Measurements from ENCODE around the gene FBLN1. TPM values are rescaled to one million over a fixed set of nuclear protein-coding genes. Genes with fewer than 3 reads are reported as not detected.

The FBLN1 gene
- total RNA-seq, 2 donors from 2014 or later = 587 to 972 TPM

DNA sequence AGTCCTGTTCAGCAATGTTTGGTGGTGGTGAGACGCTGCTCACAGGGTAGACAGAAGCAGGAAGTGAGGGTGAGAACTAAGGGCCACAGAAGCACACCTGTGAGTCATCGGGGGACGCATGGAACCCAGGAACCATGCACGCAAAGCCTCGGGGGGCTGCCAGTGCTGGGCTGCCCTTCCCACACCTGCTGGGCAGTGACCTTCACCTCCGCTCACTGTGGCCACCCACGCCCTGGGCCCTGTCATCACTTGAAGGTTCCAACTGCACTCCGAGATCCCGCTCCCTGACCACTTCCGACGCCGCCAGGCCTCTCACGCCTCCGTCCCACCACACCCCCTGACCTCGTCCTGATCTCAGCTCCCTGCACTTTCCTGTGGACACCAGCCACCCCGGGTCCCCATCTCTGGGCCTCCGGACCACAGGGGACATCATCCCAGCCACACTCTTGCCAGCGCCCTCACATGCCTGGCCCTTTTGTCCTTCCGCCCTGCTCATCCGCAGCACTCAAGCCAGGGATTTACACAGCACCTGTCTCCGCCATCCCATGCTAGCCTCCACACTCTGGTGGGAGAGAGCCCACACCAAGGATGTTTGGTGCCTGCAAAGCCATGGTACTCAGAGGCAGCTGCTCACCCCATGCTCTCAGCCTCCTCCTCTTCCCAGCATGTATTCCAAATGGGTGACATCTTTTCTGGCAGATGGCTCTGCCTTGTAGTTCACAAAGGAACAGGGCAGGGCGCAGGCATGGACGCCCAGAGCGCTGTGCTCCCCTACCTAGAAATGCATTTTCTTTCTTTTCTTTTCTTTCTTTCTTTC, 145.8 kb downstream of the FBLN1 start:
- TF ChIP-seq, protein P1, sequence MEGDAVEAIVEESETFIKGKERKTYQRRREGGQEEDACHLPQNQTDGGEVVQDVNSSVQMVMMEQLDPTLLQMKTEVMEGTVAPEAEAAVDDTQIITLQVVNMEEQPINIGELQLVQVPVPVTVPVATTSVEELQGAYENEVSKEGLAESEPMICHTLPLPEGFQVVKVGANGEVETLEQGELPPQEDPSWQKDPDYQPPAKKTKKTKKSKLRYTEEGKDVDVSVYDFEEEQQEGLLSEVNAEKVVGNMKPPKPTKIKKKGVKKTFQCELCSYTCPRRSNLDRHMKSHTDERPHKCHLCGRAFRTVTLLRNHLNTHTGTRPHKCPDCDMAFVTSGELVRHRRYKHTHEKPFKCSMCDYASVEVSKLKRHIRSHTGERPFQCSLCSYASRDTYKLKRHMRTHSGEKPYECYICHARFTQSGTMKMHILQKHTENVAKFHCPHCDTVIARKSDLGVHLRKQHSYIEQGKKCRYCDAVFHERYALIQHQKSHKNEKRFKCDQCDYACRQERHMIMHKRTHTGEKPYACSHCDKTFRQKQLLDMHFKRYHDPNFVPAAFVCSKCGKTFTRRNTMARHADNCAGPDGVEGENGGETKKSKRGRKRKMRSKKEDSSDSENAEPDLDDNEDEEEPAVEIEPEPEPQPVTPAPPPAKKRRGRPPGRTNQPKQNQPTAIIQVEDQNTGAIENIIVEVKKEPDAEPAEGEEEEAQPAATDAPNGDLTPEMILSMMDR (IDR thresholded peaks at IDR 0.05) = no peak
- H3K4me1 ChIP-seq (ENCODE audit: control insufficient read depth in 1 of 2, low read depth in 2 of 2) = peaks cover 0 to 8% of the 10 kb centered on the region in 2 donors
- no peaks in the 10 kb centered on the region for H3K9me3 ChIP-seq
- ATAC-seq (ENCODE audit: insufficient number of reproducible peaks, low FRiP score, low read depth) = no peak
- DNase-seq (ENCODE audit: low spot score) = no peak
- H3K27me3 ChIP-seq (replicated peaks; ENCODE audit: insufficient read depth) = no peaks in the 10 kb centered on the region
- H3K4me3 ChIP-seq = no peak overlapping the region
- H3K27ac ChIP-seq = no peak overlapping the region
- H3K36me3 ChIP-seq = no peaks in the 10 kb centered on the region

DNA sequence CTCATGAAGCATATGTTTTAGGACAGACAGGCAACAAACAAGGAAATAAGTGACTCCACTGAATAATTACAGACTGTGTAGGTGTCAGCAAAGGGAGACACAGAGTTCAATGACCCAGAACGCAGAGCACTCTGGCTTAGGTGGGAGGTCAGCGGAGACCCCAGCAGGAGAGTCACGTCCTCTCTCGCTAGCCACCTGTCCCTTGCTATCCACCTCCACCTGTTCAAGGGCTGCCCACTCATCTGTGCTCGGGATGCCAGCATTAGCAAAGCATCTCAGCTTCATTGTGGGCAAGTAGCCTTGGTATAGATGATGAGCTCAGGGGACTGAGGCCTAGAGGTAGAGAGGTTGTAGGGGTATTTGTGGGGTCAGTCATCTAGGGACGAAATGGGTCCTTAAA, 147.1 kb downstream of the FBLN1 start:
- Histone ChIP-seq H3K4me1 (ENCODE audit: control insufficient read depth in 1 of 2, low read depth in 2 of 2) (peaks cover 0 to 8% of the 10 kb centered on the region in 2 donors), H3K36me3 (no peaks in the 10 kb centered on the region), H3K27ac (no peak overlapping the region), H3K9me3 (no peaks in the 10 kb centered on the region), H3K4me3 (no peak overlapping the region), H3K27me3 (replicated peaks; ENCODE audit: insufficient read depth) (no peaks in the 10 kb centered on the region)
- ATAC-seq (ENCODE audit: insufficient number of reproducible peaks, low FRiP score, low read depth) = no peak
- DNase-seq (ENCODE audit: low spot score) = no peak
- TF ChIP-seq, protein P1 (IDR thresholded peaks at IDR 0.05) = no peak

DNA sequence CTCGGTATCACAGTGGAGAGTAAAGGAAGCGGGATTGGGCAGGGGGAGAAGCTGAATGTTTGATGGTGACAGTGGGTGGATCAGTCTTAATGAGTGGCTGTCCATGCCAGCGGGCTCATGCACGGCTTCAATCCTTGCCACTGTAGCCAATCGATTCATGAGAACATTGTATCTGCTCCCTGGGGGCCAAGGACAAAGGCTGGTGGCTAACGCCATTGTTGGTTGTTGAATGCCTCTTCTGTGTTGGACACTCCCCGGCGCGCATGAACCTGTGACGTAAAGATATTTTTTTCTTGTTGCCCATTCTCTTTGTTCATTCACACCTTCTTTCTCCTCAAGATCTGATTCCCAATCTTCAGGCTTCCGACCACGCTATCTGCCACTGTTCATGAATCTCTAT, 148.0 kb downstream of the FBLN1 start:
- Histone ChIP-seq H3K9me3 (no peaks in the 10 kb centered on the region), H3K4me3 (no peak overlapping the region), H3K4me1 (ENCODE audit: control insufficient read depth in 1 of 2, low read depth in 2 of 2) (peaks cover 0 to 3% of the 10 kb centered on the region in 2 donors), H3K27ac (no peak overlapping the region), H3K36me3 (no peaks in the 10 kb centered on the region), H3K27me3 (replicated peaks; ENCODE audit: insufficient read depth) (no peaks in the 10 kb centered on the region)
- TF ChIP-seq, protein P1 (IDR thresholded peaks at IDR 0.05) = no peak
- ATAC-seq (ENCODE audit: insufficient number of reproducible peaks, low FRiP score, low read depth) = no peak
- DNase-seq (ENCODE audit: low spot score) = no peak

Other genes with a start within 250 kb of the FBLN1 start
- gene UPK3A, start 217.9 kb upstream of the FBLN1 start, total RNA-seq = not detected
- 100 to 1,000 TPM in 1 of 2 donors, 10 to 100 TPM in 1; 54.4 to 244 TPM for gene FAM118A, start 192.9 kb upstream of the FBLN1 start, total RNA-seq
- gene SMC1B, start 89.3 kb upstream of the FBLN1 start, total RNA-seq = not detected
- gene RIBC2, start 89.2 kb upstream of the FBLN1 start, total RNA-seq = 1 to 10 TPM in 1 of 2 donors, not detected in 1; 5.1 TPM
- gene ATXN10, start 169.0 kb downstream of the FBLN1 start, total RNA-seq = 100 to 1,000 TPM in 1 of 2 donors, 10 to 100 TPM in 1; 52.9 to 164 TPM